HepG2 (cell line): ENCODE measurements around the gene FAM174C. TPM values are rescaled to one million over a fixed set of nuclear protein-coding genes. Genes with fewer than 3 reads are reported as not detected.
A peak's percentile ranks its signal among the peaks of the same experiment; 100 is the strongest.

Experiments
- ETS1 ChIP-seq: sonication (generic); formaldehyde crosslinking; IDR thresholded peaks from 2 replicates; pipeline ENCODE4 v1.4.0; 2020; ENCODE audit warnings: missing genetic modification reagents
- FOXP4 ChIP-seq: sonication (generic); formaldehyde crosslinking; IDR thresholded peaks from 2 replicates; pipeline ENCODE4 v1.4.0; 2020; ENCODE audit warnings: missing genetic modification reagents
- MBNL3 ChIP-seq: fragments of 250-450 bp; sonication (Bioruptor Pico); conservative IDR thresholded peaks from 2 replicates; pipeline ENCODE4 v1.8.0; 2022; ENCODE audit warnings: mild to moderate bottlenecking, inconsistent platforms
- NPAS2 ChIP-seq: sonication (generic); formaldehyde crosslinking; IDR thresholded peaks from 2 replicates; pipeline ENCODE4 v1.8.0; 2022; ENCODE audit warnings: mild to moderate bottlenecking, missing genetic modification reagents, borderline replicate concordance
- NR2F2 ChIP-seq: IDR thresholded peaks from 2 replicates; pipeline ENCODE4 v1.6.1; 2012; ENCODE audit warnings: low read depth, inconsistent platforms, borderline replicate concordance
- PPARG ChIP-seq: conservative IDR thresholded peaks from 2 replicates; pipeline ENCODE4 v1.6.1; 2016; ENCODE audit warnings: missing biosample characterization, missing genetic modification reagents
- SATB2 ChIP-seq: sonication (generic); formaldehyde crosslinking; IDR thresholded peaks from 2 replicates; pipeline ENCODE4 v1.5.0; 2020; ENCODE audit warnings: missing genetic modification reagents
- SUZ12 ChIP-seq: fragments of 150-350 bp; IDR thresholded peaks from 2 replicates; pipeline ENCODE4 v1.6.1; 2014; ENCODE audit warnings: low read depth, low read length
- TBL1XR1 ChIP-seq: fragments of 150-350 bp; IDR thresholded peaks from 2 replicates; pipeline ENCODE4 v1.6.1; 2014; ENCODE audit warnings: borderline replicate concordance, low read length; ENCODE audit not compliant: partially characterized antibody
- THRA ChIP-seq: sonication (generic); formaldehyde crosslinking; IDR thresholded peaks from 2 replicates; pipeline ENCODE4 v1.4.0; 2020; ENCODE audit warnings: missing genetic modification reagents, borderline replicate concordance
- TSC22D2 ChIP-seq: sonication (generic); formaldehyde crosslinking; IDR thresholded peaks from 2 replicates; pipeline ENCODE4 v1.5.1; 2020; ENCODE audit warnings: missing genetic modification reagents, mild to moderate bottlenecking, borderline replicate concordance
- U2AF1 ChIP-seq: fragments of 200-400 bp; formaldehyde crosslinking; optimal IDR thresholded peaks from 2 replicates; pipeline ENCODE3; 2017; ENCODE audit warnings: mild to moderate bottlenecking, low read depth, low read length
- ZBTB7A ChIP-seq: sonication (generic); formaldehyde crosslinking; IDR thresholded peaks from 2 replicates; pipeline ENCODE4 v1.8.0; 2022; ENCODE audit warnings: mild to moderate bottlenecking, missing genetic modification reagents
- ZC3H13 ChIP-seq: sonication (generic); formaldehyde crosslinking; IDR thresholded peaks from 2 replicates; pipeline ENCODE4 v1.8.1; 2023; ENCODE audit warnings: mild to moderate bottlenecking, missing genetic modification reagents, moderate library complexity
- ZKSCAN1 ChIP-seq: fragments of 150-350 bp; IDR thresholded peaks from 2 replicates; pipeline ENCODE4 v1.6.1; 2014; ENCODE audit warnings: low read length
- ZNF274 ChIP-seq: sonication (generic); formaldehyde crosslinking; IDR thresholded peaks from 2 replicates; pipeline ENCODE4 v1.5.1; 2020; ENCODE audit warnings: mild to moderate bottlenecking, missing genetic modification reagents
- ZNF550 ChIP-seq: sonication (generic); formaldehyde crosslinking; IDR thresholded peaks from 2 replicates; pipeline ENCODE4 v1.4.0; 2020; ENCODE audit warnings: mild to moderate bottlenecking, missing genetic modification reagents, borderline replicate concordance
- ZNF609 ChIP-seq: sonication (generic); formaldehyde crosslinking; IDR thresholded peaks from 2 replicates; pipeline ENCODE4 v1.4.0; 2020; ENCODE audit warnings: mild to moderate bottlenecking, missing genetic modification reagents, borderline replicate concordance
- ZNF678 ChIP-seq: sonication (generic); formaldehyde crosslinking; IDR thresholded peaks from 2 replicates; pipeline ENCODE4 v1.4.0; 2020; ENCODE audit warnings: mild to moderate bottlenecking, missing genetic modification reagents
- polyA plus RNA-seq, 8 experiments: library from polyadenylated mRNA; depleted of rRNA in 3 of 8; stranded (reverse) in 7 of 8; unstranded in 1 of 8; fragments of >200 nt; fragmentation: Illumina TruSeq in 4 of 8; extraction: Trizol in 4 of 8; gene quantifications; 2 replicates each; pipeline versions ENCODE4 v1.2.1 to v1.2.3, GENCODE V29; 2011 to 2016; ENCODE audit warnings: low read depth in 4 of 8, missing spikeins in 1 of 8, mixed read lengths in 1 of 8; ENCODE audit not compliant: insufficient read depth in 1 of 8
- total RNA-seq, 5 experiments: library from RNA; depleted of rRNA; stranded (reverse); fragments of >200 nt; fragmentation: Illumina TruSeq; extraction: Trizol; gene quantifications; 2 replicates each; pipeline ENCODE4 v1.2.3, GENCODE V29; 2016; ENCODE audit warnings: low read depth in 1 of 5
- TF ChIP-seq, protein P1 (sequence below): IDR thresholded peaks from 2 replicates; pipeline ENCODE4 v1.6.1; 2016; ENCODE audit warnings: control low read depth

The FAM174C gene
- total and polyA plus RNA-seq, 2 of the 13 experiments (the other 11 are each of a cell fraction or from before 2014, with no cell fraction given) = 19.5 to 31.3 TPM

- TF ChIP-seq TBL1XR1 = no peak
- TF ChIP-seq ETS1 (CRISPR knock-in tag) = no peak
- TF ChIP-seq, protein P1, sequence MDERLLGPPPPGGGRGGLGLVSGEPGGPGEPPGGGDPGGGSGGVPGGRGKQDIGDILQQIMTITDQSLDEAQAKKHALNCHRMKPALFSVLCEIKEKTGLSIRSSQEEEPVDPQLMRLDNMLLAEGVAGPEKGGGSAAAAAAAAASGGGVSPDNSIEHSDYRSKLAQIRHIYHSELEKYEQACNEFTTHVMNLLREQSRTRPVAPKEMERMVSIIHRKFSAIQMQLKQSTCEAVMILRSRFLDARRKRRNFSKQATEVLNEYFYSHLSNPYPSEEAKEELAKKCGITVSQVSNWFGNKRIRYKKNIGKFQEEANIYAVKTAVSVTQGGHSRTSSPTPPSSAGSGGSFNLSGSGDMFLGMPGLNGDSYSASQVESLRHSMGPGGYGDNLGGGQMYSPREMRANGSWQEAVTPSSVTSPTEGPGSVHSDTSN (CRISPR knock-in tag) = no peak
- no peak; the same call in 1 of the 2 replicates for TF ChIP-seq ZC3H13
- TF ChIP-seq NPAS2 = no peak
- peak; percentile 66; the same call in 1 of the 2 replicates for TF ChIP-seq ZNF609 (CRISPR knock-in tag)
- TF ChIP-seq TSC22D2 (CRISPR knock-in tag) = no peak
- TF ChIP-seq ZBTB7A (CRISPR knock-in tag) = no peak; the same call in 1 of the 2 replicates
- peak; percentile 61; the same call in 1 of the 2 replicates for TF ChIP-seq FOXP4 (CRISPR knock-in tag)
- no peak for TF ChIP-seq MBNL3 (CRISPR knock-in tag)
- TF ChIP-seq SATB2 (CRISPR knock-in tag) = no peak
- no peak for TF ChIP-seq SUZ12
- no peak for TF ChIP-seq PPARG (CRISPR knock-in tag)
- TF ChIP-seq ZKSCAN1 = no peak
- no peak for TF ChIP-seq ZNF274 (CRISPR knock-in tag)
- no peak for TF ChIP-seq ZNF678
- TF ChIP-seq THRA = peak; percentile 57; the same call in 1 of the 2 replicates
- TF ChIP-seq ZNF550 = no peak
- TF ChIP-seq NR2F2 = peak; percentile 78; the same call in 1 of the 2 replicates
- TF ChIP-seq U2AF1 = peak; percentile 27
Measured at GRCh38 chr19:1252221-1252820, 23.0 kb upstream of the FAM174C start (continued).
